GM23248 (cell line): ENCODE measurements around the gene ADAMTS18. TPM values are rescaled to one million over a fixed set of nuclear protein-coding genes. Genes with fewer than 3 reads are reported as not detected.

Experiments
- DNase-seq: peaks from one replicate; pipeline ENCODE4 v3.0.0-alpha.2; 2015
- H2AFZ ChIP-seq: fragments of 200-600 bp; sonication (generic); 2 replicates; pipeline ENCODE4 v1.6.1; 2016; ENCODE audit warnings: antibody characterized with exemption
- H3F3A ChIP-seq: fragments of 200-600 bp; sonication (generic); 2 replicates; pipeline ENCODE4 v1.6.1; 2016; ENCODE audit warnings: mild to moderate bottlenecking, antibody characterized with exemption, mixed run types; ENCODE audit not compliant: insufficient read depth
- H3K27ac ChIP-seq: fragments of 200-600 bp; sonication (generic); 2 replicates; pipeline ENCODE4 v1.5.1; 2016; ENCODE audit warnings: mild to moderate bottlenecking
- H3K27me3 ChIP-seq: fragments of 200-600 bp; sonication (generic); replicated peaks from 2 replicates; pipeline ENCODE4 v1.6.1; 2016; ENCODE audit warnings: mild to moderate bottlenecking; ENCODE audit not compliant: insufficient read depth
- H3K36me3 ChIP-seq: fragments of 200-600 bp; sonication (generic); 2 replicates; pipeline ENCODE4 v1.6.1; 2016; ENCODE audit warnings: low read depth, mild to moderate bottlenecking
- H3K4me1 ChIP-seq: fragments of 200-600 bp; sonication (generic); 2 replicates; pipeline ENCODE4 v1.6.1; 2016; ENCODE audit warnings: mild to moderate bottlenecking; ENCODE audit not compliant: insufficient read depth
- H3K4me2 ChIP-seq: fragments of 200-600 bp; sonication (generic); one replicate; pipeline ENCODE4 v1.6.1; 2016; ENCODE audit warnings: mild to moderate bottlenecking; ENCODE audit not compliant: unreplicated experiment
- H3K4me3 ChIP-seq: fragments of 200-600 bp; sonication (generic); 2 replicates; pipeline ENCODE4 v1.5.1; 2016; ENCODE audit warnings: mild to moderate bottlenecking
- H3K79me2 ChIP-seq: fragments of 200-600 bp; sonication (generic); 2 replicates; pipeline ENCODE4 v1.6.1; 2016; ENCODE audit warnings: mild to moderate bottlenecking; ENCODE audit not compliant: insufficient read depth
- H3K9ac ChIP-seq: fragments of 200-600 bp; sonication (generic); 2 replicates; pipeline ENCODE4 v1.6.1; 2016; ENCODE audit warnings: mild to moderate bottlenecking
- H3K9me2 ChIP-seq: fragments of 200-600 bp; sonication (generic); 2 replicates; pipeline ENCODE4 v1.6.1; 2016; ENCODE audit warnings: mixed run types, mild to moderate bottlenecking, moderate library complexity; ENCODE audit not compliant: insufficient read depth
- H3K9me3 ChIP-seq: fragments of 200-600 bp; sonication (generic); one replicate; pipeline ENCODE4 v1.6.1; 2017; ENCODE audit warnings: low read depth
- H4K20me1 ChIP-seq: fragments of 200-600 bp; sonication (generic); 2 replicates; pipeline ENCODE4 v1.6.0; 2016; ENCODE audit not compliant: insufficient read depth
- EZH2 ChIP-seq: fragments of 200-600 bp; sonication (generic); IDR thresholded peaks from 2 replicates; pipeline ENCODE4 v1.6.1; 2018; ENCODE audit warnings: antibody characterized with exemption, mild to moderate bottlenecking; ENCODE audit not compliant: insufficient read depth, poor library complexity, severe bottlenecking
- EZH2phosphoT487 ChIP-seq: fragments of 200-600 bp; sonication (generic); IDR thresholded peaks from 2 replicates; pipeline ENCODE4 v1.6.1; 2018; ENCODE audit warnings: antibody characterized with exemption, moderate library complexity, mild to moderate bottlenecking, low read depth; ENCODE audit not compliant: insufficient read depth
- WGBS, 2 experiments: methylation state at CpG; one replicate each; pipeline ENCODE4 v1.1.6; 2015 to 2017; ENCODE audit warnings: low lambda C conversion rate in 2 of 2, low coverage in 1 of 2; ENCODE audit errors: missing lambda C conversion rate in 2 of 2; 5-methylcytosine and 5-hydroxymethylcytosine counted together
- in situ Hi-C: fragments of 300-500 bp; cut with MboI; formaldehyde crosslinking; loops from 2 replicates; pipeline ENCODE4 v1.15.0; 2020
- polyA plus RNA-seq: library from polyadenylated mRNA; unstranded; fragments of >200 nt; fragmentation: Nextera tagmentation; extraction: Ambion mirVana; gene quantifications from 2 replicates; pipeline ENCODE4 v1.2.1, GENCODE V29; 2016
- total RNA-seq: library from RNA; depleted of rRNA; stranded (reverse); fragments of >200 nt; shearing (Covaris generic); gene quantifications from 2 replicates; pipeline ENCODE4 v1.2.3, GENCODE V29; 2014

ADAMTS18 gene
- total and polyA plus RNA-seq, 2 experiments from 2014 or later, result not detected

DNA sequence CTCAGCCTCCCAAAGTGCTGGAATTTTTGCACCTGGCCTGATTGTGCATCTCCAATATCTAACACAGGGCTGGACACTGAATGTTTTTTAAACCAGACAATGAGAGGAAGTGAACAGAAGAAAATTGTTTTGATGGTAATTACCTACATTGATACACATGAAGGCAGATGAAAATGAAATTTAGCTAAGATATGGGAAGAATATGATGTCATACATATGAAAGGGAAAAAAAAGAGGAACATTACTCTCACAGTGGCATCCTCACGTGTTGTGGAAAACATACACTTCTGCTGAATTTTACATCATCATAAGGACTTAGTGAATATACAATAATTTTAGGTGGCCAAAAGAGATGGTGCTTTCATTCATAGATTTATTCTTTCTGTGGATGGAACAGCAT lies 124.0 kb downstream of the ADAMTS18 start:
- Histone ChIP-seq H3K4me2 (no peak overlapping the region), H3K27ac (no peak overlapping the region), H3K9me3 (no peaks in the 10 kb centered on the region), H3K27me3 (peaks cover 3% of the 10 kb centered on the region; the same call in 1 of the 2 replicates), H3K9ac (no peak overlapping the region), H3K79me2 (no peaks in the 10 kb centered on the region), H4K20me1 (no peaks in the 10 kb centered on the region), H2AFZ (no peak overlapping the region), H3K36me3 (no peaks in the 10 kb centered on the region), H3K9me2 (no peaks in the 10 kb centered on the region), H3K4me3 (no peak overlapping the region), H3K4me1 (peaks cover 18% of the 10 kb centered on the region), H3F3A (peaks cover 19% of the 10 kb centered on the region)
- TF ChIP-seq EZH2 (no peak), EZH2phosphoT487 (no peak)
- no peak for DNase-seq
- WGBS, 2 experiments, result 73 to 77% methylated on average over 1 of the region's 1 CpG
- in situ Hi-C loops, result no loop called here

DNA sequence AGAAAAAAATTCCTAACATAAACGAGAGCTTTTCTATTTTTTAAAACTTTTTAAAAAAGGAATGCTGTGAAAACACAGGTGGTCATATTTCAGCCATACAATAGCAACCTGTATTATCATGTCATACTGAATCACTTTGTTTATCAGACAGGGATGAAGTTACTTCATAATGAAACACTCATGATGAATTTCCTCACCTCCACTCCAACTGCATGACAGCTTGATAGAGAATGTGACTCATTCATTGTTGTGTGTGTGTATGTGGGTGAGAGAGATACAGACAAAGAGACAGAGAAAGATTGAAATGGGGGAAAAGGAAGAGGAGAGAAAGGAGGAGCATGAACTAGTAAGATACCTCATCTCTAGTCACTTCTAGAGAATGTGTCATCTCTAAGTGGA lies 126.7 kb downstream of the ADAMTS18 start:
- H3K9me3 ChIP-seq, result no peaks in the 10 kb centered on the region
- peaks cover 19% of the 10 kb centered on the region for H3F3A ChIP-seq
- H3K4me2 ChIP-seq, result no peak overlapping the region
- peak; percentile 79 for DNase-seq
- WGBS, 2 experiments, result 4 to 15% methylated on average over 1 of the region's 1 CpG
- H3K27me3 ChIP-seq, result 0 out of 2 replicates have a peak, but pooled peaks cover 9% of the 10 kb centered on the region
- TF ChIP-seq EZH2phosphoT487 (no peak), EZH2 (no peak)
- no peaks in the 10 kb centered on the region for H3K79me2 ChIP-seq
- no peak overlapping the region for H3K9ac ChIP-seq
- H3K36me3 ChIP-seq, result no peaks in the 10 kb centered on the region
- no peak overlapping the region for H3K27ac ChIP-seq
- H3K4me1 ChIP-seq, result peaks cover 18% of the 10 kb centered on the region
- H3K9me2 ChIP-seq, result no peaks in the 10 kb centered on the region
- no peak overlapping the region for H3K4me3 ChIP-seq
- no peak overlapping the region for H2AFZ ChIP-seq
- no peaks in the 10 kb centered on the region for H4K20me1 ChIP-seq
- in situ Hi-C loops, result no loop called here

DNA sequence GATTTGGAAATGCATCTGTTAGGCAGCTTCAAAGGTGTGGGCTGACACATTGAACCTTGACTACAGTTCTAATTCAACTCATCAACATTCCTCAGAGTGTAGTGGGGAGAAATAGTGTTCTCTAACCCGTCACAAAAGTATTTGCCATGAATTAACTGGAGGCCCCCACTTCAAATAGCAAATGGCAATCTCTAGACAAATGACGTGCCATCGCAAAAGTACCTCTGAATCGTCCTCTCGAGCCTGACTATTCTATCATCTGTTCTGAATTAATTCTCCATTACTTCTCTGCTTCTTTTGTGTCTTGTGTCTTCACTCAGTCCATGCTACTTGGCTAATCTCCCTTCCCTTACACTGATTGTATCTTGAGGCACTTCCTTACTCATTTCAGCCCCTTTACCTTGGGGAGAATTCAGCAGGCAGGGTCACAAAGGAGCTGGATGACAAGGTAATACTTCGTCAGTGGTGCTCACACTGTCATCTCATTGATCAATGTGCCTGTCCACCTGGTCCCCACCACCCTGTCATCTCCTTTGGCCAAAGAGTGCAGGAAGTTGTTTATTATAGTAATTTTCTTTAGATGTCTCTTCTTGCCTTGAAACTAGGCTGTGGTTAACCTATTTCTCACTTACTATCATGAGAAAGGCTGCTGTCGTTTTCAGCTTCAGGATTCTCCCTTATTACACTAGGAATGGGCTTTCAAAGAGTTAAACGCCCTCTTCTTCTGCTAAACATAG lies 127.2 kb downstream of the ADAMTS18 start:
- in situ Hi-C loops, result no loop called here
- Histone ChIP-seq H4K20me1 (no peaks in the 10 kb centered on the region), H3K4me1 (peaks cover 18% of the 10 kb centered on the region), H3K36me3 (no peaks in the 10 kb centered on the region), H3K9ac (no peak overlapping the region), H3K79me2 (no peaks in the 10 kb centered on the region), H3F3A (peaks cover 19% of the 10 kb centered on the region), H3K27ac (no peak overlapping the region), H3K4me2 (no peak overlapping the region), H3K27me3 (0 out of 2 replicates have a peak, but pooled peaks cover 9% of the 10 kb centered on the region), H3K9me3 (no peaks in the 10 kb centered on the region), H2AFZ (no peak overlapping the region), H3K4me3 (no peak overlapping the region), H3K9me2 (no peaks in the 10 kb centered on the region)
- DNase-seq, result no peak
- WGBS, 2 experiments, result 27 to 30% methylated on average over 8 of the region's 8 CpGs
- TF ChIP-seq EZH2 (no peak), EZH2phosphoT487 (no peak)

DNA sequence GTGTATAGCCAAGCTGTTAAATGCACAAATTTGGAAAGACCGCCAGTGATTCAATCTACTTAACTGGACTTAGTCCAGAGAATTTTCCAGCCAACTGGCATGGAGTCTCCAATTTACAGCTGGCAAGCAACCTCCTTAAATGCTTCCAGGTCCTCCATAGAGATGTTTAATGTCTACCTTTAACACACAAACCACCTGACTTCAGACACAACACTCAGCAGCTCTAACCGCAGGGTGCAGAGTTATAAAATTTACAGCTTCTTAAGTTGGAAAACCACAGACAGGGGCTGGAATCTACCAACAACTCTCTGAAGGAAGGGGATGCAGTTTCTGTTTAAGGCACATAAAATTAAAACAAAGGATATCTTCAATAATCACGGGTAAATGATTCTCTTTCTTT lies 128.8 kb downstream of the ADAMTS18 start:
- H3K36me3 ChIP-seq, result no peaks in the 10 kb centered on the region
- no peak overlapping the region for H3K4me3 ChIP-seq
- no peak overlapping the region for H2AFZ ChIP-seq
- WGBS, 2 experiments, result 96 to 97% methylated on average over 3 of the region's 3 CpGs
- no peak overlapping the region for H3K27ac ChIP-seq
- in situ Hi-C loops, result no loop called here
- no peaks in the 10 kb centered on the region for H3K9me3 ChIP-seq
- H3K9ac ChIP-seq, result no peak overlapping the region
- H3K9me2 ChIP-seq, result no peaks in the 10 kb centered on the region
- peaks cover 19% of the 10 kb centered on the region for H3F3A ChIP-seq
- H3K4me2 ChIP-seq, result no peak overlapping the region
- no peak for DNase-seq
- H3K27me3 ChIP-seq, result 0 out of 2 replicates have a peak, but pooled peaks cover 9% of the 10 kb centered on the region
- H4K20me1 ChIP-seq, result no peaks in the 10 kb centered on the region
- TF ChIP-seq EZH2 (no peak), EZH2phosphoT487 (no peak)
- peaks cover 18% of the 10 kb centered on the region for H3K4me1 ChIP-seq
- no peaks in the 10 kb centered on the region for H3K79me2 ChIP-seq
